Tongue (tissue), 2 donors: ENCODE data around the gene MYO7B. TPM values are rescaled to one million over a fixed set of nuclear protein-coding genes. Genes with fewer than 3 reads are reported as not detected.

ENCODE experiments used
- DNase-seq: peaks from one replicate; pipeline ENCODE4 v3.0.0-alpha.2; 2015
- total RNA-seq: library from RNA; depleted of rRNA; stranded (reverse); fragments of >200 nt; gene quantifications from one replicate; pipeline ENCODE4 v1.2.3, GENCODE V29; 2014

Gene MYO7B
- total RNA-seq, 1 donor from 2014 or later = 1.5 TPM

DNA sequence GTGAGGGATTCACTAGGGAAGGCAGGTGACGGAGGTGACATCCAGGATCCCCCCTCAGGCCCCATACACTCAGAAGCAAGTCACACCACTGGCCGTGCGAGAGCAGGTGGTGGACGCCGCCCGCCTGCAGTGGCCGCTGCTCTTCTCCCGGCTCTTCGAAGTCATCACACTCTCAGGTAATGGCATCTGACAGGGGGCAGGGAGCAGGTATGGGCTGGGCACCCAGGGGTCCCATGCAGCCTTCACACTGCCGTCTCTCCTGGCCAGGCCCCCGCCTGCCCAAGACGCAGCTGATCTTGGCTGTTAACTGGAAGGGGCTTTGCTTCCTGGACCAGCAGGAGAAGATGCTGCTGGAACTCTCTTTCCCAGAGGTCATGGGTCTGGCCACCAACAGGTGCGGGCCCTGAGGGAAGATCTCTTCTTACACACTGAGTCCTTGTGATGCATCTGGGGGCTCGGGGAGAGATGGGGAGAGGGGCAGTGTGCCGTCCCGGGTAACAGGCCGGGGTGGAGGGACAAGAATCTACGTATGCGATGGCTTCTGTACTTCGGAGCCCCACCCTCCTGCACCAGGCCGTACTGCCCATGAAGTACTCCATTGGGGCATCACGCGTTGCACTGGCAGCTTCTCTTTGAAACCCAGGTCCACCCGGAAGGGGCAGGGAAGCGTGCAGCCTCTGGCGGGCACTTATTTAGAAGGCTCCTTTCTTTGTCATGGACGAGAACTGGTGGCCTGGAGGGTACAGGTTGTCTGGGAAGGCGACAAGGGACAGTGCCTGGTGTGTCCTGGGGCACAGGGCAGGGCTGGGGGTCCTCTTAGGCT is 91.6 kb downstream of the MYO7B start:
- DNase-seq = no peak

GRCh38 chr2:127627740-127628571 is 92.5 kb downstream of the MYO7B start:
- no peak for DNase-seq

- no peak for DNase-seq
Observed at GRCh38 chr2:127628767-127629614, 93.5 kb downstream of the MYO7B start.

DNA sequence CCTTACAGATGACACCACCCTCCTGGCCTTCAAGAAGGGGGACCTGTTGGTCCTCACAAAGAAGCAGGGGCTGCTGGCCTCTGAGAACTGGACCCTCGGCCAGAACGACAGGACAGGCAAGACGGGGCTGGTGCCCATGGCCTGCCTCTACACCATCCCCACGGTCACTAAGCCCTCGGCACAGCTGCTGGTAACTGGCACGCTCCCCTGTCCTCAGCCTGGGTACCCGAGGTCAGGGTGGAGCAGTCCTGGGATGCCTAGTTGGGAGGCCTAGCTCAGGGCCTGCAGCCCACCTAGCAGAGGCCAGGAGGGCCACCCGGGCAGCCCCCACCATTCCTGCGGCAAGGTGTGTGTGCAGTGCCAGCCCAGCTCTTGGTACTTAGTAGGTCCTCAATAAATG is 94.2 kb downstream of the MYO7B start:
- DNase-seq = no peak

DNA sequence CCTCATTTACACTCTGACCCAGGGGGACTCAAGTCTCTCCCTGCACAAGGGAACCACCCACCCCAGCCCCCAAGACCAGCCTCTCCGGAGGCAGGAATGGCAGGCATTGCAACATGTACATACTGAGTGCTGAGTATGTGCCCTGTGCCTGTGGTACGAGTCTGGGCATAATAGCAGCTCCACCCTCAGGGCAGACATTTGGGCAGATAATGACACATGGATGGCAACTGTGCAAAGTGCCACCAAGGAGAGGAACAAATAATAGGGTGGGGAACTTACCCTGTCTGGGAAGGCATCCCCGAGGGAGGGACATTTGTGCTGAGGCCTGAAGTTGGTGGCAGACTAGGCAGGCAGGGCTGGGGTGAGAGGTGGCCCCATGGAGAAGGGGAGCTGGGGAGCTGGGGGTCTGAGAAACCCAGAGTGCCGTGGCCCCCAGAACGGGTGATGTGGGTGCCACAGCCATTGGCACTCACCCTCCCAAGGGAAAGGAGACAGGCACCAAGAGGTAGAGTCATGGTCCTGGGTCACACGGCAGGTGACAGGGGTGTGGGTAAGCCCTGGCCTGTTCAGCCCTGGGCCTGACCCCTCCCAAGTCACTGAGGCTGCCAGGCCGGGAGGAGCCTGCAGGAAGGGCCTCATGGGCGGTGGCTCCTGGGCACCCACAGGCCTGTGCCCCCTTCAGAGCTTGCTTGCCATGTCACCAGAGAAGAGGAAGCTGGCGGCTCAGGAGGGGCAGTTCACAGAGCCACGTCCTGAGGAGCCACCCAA is 94.8 kb downstream of the MYO7B start:
- no peak for DNase-seq

GRCh38 chr2:127630864-127631540 is 95.5 kb downstream of the MYO7B start:
- no peak for DNase-seq

DNA sequence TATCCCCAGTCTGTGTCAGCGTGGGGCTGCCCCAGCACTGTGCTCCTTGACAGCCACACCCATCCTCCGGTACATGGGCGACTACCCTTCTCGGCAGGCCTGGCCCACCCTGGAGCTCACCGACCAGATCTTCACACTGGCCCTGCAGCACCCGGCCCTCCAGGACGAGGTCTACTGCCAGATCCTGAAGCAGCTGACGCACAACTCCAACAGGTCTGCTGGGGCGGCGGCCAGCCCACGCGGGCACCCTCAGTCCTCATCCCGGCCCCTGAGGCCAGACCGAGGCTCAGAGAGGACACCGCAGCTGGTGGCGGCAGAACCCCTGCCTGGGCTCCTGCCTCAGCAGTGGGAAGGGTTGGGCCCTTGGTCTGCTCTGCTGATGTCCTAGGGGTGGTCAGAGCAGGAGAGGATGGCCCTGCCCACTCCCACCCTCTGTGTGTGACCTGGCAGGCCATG is 96.1 kb downstream of the MYO7B start:
- DNase-seq = no peak

GRCh38 chr2:127631997-127632581 is 96.6 kb downstream of the MYO7B start:
- no peak for DNase-seq

DNA sequence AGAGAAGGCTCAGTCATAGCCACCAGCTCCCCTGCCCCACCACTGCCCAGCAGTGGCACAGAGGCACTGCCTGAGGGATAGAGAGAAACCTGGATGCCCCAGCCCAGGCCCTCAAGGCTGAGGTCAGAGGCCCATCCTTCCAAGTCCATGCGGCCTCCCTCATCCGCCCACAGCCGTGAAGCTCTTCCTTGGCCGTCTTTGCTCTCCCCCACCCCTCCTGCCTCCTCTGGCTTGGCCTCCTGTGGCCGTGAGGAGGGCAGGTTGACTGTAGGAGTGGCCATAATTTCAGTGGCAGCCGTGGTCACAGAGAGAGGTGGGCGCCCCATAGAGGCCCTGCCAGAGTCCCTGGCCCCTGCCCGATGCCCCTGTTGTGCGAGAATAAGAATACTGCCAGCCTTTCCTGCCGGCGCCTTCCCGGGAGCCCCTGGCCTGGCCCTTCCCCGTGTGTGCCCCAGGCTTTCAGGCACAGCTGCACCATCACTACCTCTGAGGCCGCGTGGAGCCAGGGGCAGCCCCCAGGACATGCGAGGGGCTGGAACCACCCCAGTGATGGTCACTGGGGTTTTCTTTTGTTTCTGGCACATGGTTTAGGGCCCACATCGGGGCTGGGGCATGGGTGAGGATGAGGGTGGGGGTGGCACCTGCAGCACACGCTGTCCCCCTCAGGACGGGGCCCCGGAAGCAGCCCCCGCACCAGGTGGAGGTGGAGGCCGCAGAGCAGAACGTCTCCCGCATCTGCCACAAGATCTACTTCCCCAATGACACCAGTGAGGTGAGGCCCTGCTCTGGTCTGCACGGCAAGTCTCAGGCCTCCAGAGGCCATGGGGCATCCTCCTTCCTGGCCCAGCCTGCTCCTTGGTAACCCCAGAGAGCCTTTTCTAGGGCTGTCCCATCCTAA is 97.4 kb downstream of the MYO7B start:
- DNase-seq = no peak

DNA sequence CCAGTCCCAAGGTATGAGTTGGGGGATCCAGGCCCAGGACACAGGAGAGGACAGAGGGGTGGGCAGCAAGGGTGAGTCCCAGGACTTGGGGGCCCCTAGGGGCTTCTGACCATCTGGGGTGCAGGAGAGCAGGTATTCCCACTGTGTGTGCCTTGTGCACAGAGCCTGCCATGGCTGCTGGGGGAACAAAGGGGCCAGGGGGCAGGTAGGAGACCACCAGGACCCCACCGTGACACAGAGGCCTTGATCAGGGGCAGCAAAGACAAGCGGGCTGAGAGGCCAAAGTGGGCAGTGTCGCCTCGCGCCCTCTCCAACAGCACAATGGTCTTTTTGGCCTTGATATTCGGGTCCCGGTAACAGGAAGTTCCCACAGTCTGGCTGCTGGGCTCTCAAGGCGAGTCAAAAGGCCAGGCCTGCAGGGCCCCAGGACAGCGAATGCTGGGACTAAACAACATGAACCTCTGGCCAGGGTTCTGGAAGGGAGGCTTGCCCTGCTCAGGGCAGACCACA is 98.1 kb downstream of the MYO7B start:
- no peak for DNase-seq

DNA sequence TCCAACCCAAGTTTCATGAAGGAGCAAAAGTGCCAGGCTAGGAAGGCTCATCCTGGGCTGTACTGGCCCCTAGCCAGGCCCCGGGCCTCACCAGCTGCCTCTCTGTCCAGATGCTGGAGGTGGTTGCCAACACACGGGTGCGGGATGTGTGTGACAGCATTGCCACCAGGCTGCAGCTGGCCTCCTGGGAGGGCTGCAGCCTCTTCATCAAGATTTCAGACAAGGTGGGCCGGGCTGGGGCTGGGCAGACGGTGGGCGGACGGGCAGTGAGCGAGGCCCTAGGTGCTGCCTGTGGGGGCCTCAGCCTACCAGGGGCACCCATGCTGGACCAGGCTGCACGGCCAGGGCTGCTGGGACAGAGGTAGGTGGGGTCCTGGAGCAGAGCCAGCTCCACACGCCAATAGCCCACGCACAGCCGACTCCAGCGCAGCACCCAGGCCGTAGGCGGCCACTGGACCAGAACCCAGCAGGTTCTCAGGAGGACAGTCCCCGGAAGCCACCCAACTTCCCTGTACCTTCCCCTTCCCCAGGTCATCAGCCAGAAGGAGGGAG is 98.7 kb downstream of the MYO7B start:
- peak; percentile 87 for DNase-seq

- DNase-seq = no peak
Observed at GRCh38 chr2:127634626-127635379, 99.3 kb downstream of the MYO7B start.

GRCh38 chr2:127635380-127636237 is 100.1 kb downstream of the MYO7B start:
- DNase-seq = no peak

GRCh38 chr2:127636248-127637235 is 101.1 kb downstream of the MYO7B start:
- DNase-seq = no peak

DNA sequence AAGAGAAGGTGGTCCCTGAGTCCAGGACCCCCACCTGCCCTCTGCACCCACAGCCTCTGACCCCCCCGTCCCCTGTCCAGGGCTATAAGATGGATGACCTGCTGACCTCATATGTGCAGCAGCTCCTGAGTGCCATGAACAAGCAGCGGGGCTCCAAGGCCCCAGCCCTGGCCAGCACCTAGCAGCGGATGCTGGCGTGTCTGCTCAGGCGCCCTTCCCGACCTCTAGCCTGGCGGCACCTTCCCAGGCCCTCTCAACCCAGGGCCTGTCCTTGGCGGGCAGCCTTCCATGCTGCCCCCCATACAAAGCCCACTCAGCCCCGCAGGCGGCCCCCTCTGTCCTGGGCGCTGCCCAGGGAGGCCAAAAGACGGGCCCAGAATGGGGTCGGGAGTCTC is 101.8 kb downstream of the MYO7B start:
- no peak for DNase-seq

DNA sequence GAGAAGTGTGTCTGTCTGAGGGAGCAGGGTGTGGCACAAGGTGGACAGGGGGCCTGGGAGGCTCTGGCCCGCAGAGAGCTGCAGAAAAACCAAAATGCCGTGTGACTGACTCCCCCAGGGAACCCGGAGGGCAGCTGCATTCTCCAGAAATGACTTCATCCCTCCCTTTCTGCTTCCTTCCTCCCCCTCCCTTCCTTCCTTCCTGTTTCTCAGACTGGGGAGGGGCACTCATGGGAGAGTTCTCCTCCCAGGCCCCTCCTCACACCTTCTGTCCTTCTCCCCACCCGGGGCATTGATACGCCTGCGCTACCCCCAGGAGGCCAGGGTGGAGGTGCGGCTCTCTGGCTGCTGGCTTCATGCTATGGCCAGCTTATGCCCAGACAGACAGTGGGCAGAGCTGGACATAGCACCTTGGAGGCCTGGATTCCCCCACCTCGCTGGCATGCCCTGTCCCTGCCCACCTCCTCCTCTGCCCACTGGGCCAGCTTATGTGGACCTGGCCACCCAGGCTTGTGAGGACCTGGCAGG is 102.3 kb downstream of the MYO7B start:
- peak; percentile 77 for DNase-seq
